ENCODE data around the gene NDUFS2. TPM values are rescaled to one million over a fixed set of nuclear protein-coding genes. Genes with fewer than 3 reads are reported as not detected.
A peak's percentile ranks its signal among the peaks of the same experiment; 100 is the strongest.

Gene NDUFS2
- total and polyA plus RNA-seq, 10 of the 15 experiments (the other 5 are each of a cell fraction or from before 2014, with no cell fraction given): 66.5 to 215 (median 148) TPM

GRCh38 chr1:161177112-161177935 is 24.8 kb upstream of the NDUFS2 start, which contains the start of gene B4GALT3 (continued):
- no peak for TF ChIP-seq KAT2A (conservative IDR thresholded peaks at IDR 0.05; ENCODE audit: control insufficient read depth, low read depth, low read length)
- no peak for TF ChIP-seq E2F4 (IDR thresholded peaks at IDR 0.05; ENCODE audit: low read depth, low read length)
- no peak for TF ChIP-seq IRF5 (IDR thresholded peaks at IDR 0.05; ENCODE audit: borderline replicate concordance)
- TF ChIP-seq CBX3 (IDR thresholded peaks at IDR 0.05; ENCODE audit: borderline replicate concordance, low read depth): no peak
- no peak for TF ChIP-seq NFYA (IDR thresholded peaks at IDR 0.05; ENCODE audit: borderline replicate concordance, low read depth, low read length)
- no peak for TF ChIP-seq MYC (IDR thresholded peaks at IDR 0.05; ENCODE audit: insufficient read depth, insufficient read length, insufficient replicate concordance, low read length, severe bottlenecking)
- TF ChIP-seq RCOR1 (conservative IDR thresholded peaks at IDR 0.05; ENCODE audit: low read depth, low read length): no peak
- TF ChIP-seq SREBF2 (IDR thresholded peaks at IDR 0.05; ENCODE audit: low read length): no peak
- TF ChIP-seq POLR2AphosphoS2 (IDR thresholded peaks at IDR 0.05; ENCODE audit: low read depth, low read length): peak; percentile 75
- peak; percentile 81 for TF ChIP-seq ZNF687 (IDR thresholded peaks at IDR 0.05)
- TF ChIP-seq TAF1 (IDR thresholded peaks at IDR 0.05; ENCODE audit: borderline replicate concordance, low read depth, low read length): peak; percentile 89; the same call in 1 of the 2 replicates
- no peak for TF ChIP-seq TCF3 (IDR thresholded peaks at IDR 0.05; ENCODE audit: borderline replicate concordance, insufficient read depth, low read depth, low read length)
- TF ChIP-seq GATAD2B (conservative IDR thresholded peaks at IDR 0.05; ENCODE audit: low read depth): no peak
- TF ChIP-seq CEBPB (IDR thresholded peaks at IDR 0.05; ENCODE audit: borderline replicate concordance in 1 of 2, low read depth in 2 of 2, low read length in 2 of 2): no peak
- no peak for TF ChIP-seq JUND (IDR thresholded peaks at IDR 0.05; ENCODE audit: low read depth, low read length)
- no peak; the same call in none of the 2 replicates for TF ChIP-seq MLLT1 (IDR thresholded peaks at IDR 0.05)
- TF ChIP-seq STAT1 (conservative IDR thresholded peaks at IDR 0.05): no peak
- no peak for TF ChIP-seq BRCA1 (IDR thresholded peaks at IDR 0.05; ENCODE audit: low read depth, low read length)
- TF ChIP-seq YY1 (IDR thresholded peaks at IDR 0.05; ENCODE audit: low read depth, low read length): peak; percentile 100
